ENCODE measurements around the gene PHYHD1. TPM values are rescaled to one million over a fixed set of nuclear protein-coding genes. Genes with fewer than 3 reads are reported as not detected.

The PHYHD1 gene
- total and polyA plus RNA-seq, 7 donors = 11.0 to 45.0 (median 26.9) TPM

DNA sequence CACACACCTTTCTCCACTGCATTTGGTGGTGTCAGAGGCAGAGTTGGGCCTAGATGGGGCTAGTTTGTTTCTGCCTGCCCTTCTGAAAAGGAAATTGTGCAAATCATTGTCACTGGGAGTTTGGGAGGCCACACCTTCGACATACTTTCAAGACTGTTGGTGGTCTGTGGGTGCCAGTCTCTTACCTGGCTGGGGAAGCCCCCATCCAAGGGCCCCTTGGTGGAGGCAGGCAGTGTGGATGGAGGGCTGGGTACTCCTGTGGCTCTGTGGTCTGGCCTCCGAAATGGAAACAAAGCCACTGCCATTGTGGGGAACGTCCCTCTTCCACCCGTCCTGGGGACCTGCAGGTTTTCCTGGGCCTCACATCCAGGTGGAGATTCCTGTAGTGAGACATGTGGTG lies 10.9 kb upstream of the PHYHD1 start:
- 85 to 94% (median 88%) methylated on average over 4 of the region's 4 CpGs for WGBS, 3 donors
- peaks cover 47% of the 10 kb centered on the region for H3K4me1 ChIP-seq

DNA sequence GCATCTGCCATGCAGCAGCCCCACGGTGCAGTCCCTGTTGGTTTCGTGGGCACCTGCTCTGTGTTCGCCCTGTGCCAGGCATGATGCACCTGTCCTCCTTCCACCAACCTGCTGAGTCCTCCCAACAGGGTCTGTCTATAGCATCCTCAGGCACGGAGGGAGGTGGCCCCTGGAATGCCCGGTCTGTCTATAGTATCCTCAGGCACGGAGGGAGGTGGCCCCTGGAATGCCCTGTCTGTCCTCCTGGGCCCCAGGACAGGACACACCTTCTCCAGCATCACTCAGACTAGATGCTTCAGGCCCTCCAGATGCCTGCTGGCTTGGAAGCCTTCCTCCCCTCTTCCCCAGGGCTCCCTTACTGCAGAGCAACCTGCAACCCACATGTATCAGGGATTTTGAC lies 9.9 kb upstream of the PHYHD1 start:
- peaks cover 55% of the 10 kb centered on the region for H3K4me1 ChIP-seq
- 76 to 83% (median 78%) methylated on average over 6 of the region's 6 CpGs for WGBS, 3 donors
- no peak for ATAC-seq
- TF ChIP-seq, protein P1, sequence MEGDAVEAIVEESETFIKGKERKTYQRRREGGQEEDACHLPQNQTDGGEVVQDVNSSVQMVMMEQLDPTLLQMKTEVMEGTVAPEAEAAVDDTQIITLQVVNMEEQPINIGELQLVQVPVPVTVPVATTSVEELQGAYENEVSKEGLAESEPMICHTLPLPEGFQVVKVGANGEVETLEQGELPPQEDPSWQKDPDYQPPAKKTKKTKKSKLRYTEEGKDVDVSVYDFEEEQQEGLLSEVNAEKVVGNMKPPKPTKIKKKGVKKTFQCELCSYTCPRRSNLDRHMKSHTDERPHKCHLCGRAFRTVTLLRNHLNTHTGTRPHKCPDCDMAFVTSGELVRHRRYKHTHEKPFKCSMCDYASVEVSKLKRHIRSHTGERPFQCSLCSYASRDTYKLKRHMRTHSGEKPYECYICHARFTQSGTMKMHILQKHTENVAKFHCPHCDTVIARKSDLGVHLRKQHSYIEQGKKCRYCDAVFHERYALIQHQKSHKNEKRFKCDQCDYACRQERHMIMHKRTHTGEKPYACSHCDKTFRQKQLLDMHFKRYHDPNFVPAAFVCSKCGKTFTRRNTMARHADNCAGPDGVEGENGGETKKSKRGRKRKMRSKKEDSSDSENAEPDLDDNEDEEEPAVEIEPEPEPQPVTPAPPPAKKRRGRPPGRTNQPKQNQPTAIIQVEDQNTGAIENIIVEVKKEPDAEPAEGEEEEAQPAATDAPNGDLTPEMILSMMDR (IDR thresholded peaks at IDR 0.05) = no peak
- intact Hi-C loops (cut with DNase I) = no loop called here
- peak overlapping the region; percentile 4 for H3K4me3 ChIP-seq
- no peaks in the 10 kb centered on the region for H3K27me3 ChIP-seq (ENCODE audit: insufficient read depth in 3 of 3, low read length in 2 of 3)
- no peak for DNase-seq
- peak overlapping the region; percentile 76 for H3K27ac ChIP-seq
- H3K9me3 ChIP-seq = no peaks in the 10 kb centered on the region
- H3K36me3 ChIP-seq (ENCODE audit: insufficient read depth in 1 of 2, low read depth in 1 of 2) = peaks cover 0 to 39% of the 10 kb centered on the region in 2 donors

More for the DNA sequence above, 10.9 kb upstream of the PHYHD1 start:
- intact Hi-C loops (cut with DNase I) = no loop called here
- Histone ChIP-seq H3K9me3 (no peaks in the 10 kb centered on the region), H3K27me3 (ENCODE audit: insufficient read depth in 3 of 3, low read length in 2 of 3) (no peaks in the 10 kb centered on the region), H3K4me3 (no peak overlapping the region), H3K36me3 (ENCODE audit: insufficient read depth in 1 of 2, low read depth in 1 of 2) (peaks cover 0 to 39% of the 10 kb centered on the region in 2 donors), H3K27ac (peak overlapping the region; percentile 23)
- DNase-seq (no peak), ATAC-seq (no peak)
- TF ChIP-seq, protein P1 (IDR thresholded peaks at IDR 0.05) = no peak

DNA sequence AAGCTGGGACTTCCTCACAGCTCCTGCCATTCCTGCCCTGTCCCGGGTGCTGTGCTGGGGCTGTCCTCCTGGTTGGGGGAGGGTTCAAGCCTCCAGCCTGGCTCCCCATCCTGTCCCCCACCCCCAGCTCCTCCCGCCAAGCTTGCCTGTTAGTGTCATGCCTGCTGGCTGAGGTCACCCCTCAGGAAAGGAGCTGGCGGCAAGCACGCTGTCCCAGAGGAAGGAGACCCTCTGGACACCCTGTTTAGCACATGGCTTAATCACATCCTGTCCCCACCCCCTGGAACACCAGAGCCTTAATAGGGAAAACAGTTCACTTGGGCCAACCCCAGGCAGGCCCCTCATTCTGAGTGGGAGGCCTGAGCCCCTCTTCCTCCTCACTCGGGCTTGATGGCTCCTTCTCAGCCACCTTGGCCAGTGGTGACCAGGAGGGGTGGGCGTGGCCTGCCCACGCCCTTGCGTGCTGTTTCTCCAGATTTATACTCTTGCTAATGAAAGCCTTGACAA lies 9.2 kb upstream of the PHYHD1 start:
- intact Hi-C loops (cut with DNase I) = no loop called here

DNA sequence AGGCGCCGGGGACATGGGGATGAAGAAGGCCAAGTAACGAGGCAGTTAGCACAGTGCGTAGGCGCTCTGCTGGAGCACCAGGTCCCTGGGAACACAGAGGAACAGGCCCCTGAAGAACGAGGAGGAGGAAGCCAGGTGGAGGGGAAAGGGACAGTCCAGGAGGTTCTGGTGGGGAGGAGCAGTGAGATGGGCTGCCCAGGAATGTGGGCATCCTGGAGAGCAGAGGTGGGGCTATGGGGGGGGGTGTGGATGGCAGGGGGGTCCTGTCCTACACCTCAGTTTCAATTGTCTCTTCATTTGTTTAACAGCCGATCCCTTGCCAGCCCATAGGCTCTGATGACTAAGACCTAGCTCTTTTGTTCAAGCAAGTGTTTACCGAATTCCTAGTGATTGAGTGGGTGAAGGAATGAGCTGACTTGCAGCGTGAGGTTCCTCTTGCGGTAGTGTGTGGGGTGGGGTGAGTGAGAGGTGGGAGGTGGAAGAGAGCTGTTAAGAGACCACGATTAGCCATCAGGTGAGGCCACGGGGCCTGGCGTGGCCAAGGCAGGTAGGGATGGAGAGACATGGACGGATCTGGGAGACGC lies 8.4 kb upstream of the PHYHD1 start:
- no peaks in the 10 kb centered on the region for H3K27me3 ChIP-seq (ENCODE audit: insufficient read depth in 3 of 3, low read length in 2 of 3)
- intact Hi-C loops (cut with DNase I) = no loop called here
- WGBS, 3 donors = 73 to 77% (median 75%) methylated on average over 15 of the region's 15 CpGs
- peak overlapping the region; percentile 76 for H3K27ac ChIP-seq
- H3K4me3 ChIP-seq = no peak overlapping the region
- peaks cover 0 to 37% of the 10 kb centered on the region in 2 donors for H3K36me3 ChIP-seq (ENCODE audit: insufficient read depth in 1 of 2, low read depth in 1 of 2)
- H3K9me3 ChIP-seq = no peaks in the 10 kb centered on the region
- ATAC-seq (no peak), DNase-seq (no peak)
- TF ChIP-seq, protein P1 (IDR thresholded peaks at IDR 0.05) = no peak
- peaks cover 68% of the 10 kb centered on the region for H3K4me1 ChIP-seq

More for the DNA sequence above, 9.2 kb upstream of the PHYHD1 start:
- Histone ChIP-seq H3K4me1 (peaks cover 62% of the 10 kb centered on the region), H3K4me3 (peak overlapping the region; percentile 4), H3K27ac (peak overlapping the region; percentile 76), H3K9me3 (no peaks in the 10 kb centered on the region), H3K27me3 (ENCODE audit: insufficient read depth in 3 of 3, low read length in 2 of 3) (no peaks in the 10 kb centered on the region), H3K36me3 (ENCODE audit: insufficient read depth in 1 of 2, low read depth in 1 of 2) (peaks cover 0 to 42% of the 10 kb centered on the region in 2 donors)
- WGBS, 3 donors = 20 to 27% (median 26%) methylated on average over 7 to 8 of the region's 8 CpGs
- TF ChIP-seq, protein P1 (IDR thresholded peaks at IDR 0.05) = no peak
- peak; percentile 59 to 74 (median 73) for ATAC-seq
- DNase-seq = peak; percentile 75 to 88

Data from psoas muscle (tissue), 8 donors.